ENCODE measurements around the gene RSL1D1.

GRCh38 chr16:11828696-11829095 is 22.6 kb downstream of the RSL1D1 start:
- TF ChIP-seq, protein P1, sequence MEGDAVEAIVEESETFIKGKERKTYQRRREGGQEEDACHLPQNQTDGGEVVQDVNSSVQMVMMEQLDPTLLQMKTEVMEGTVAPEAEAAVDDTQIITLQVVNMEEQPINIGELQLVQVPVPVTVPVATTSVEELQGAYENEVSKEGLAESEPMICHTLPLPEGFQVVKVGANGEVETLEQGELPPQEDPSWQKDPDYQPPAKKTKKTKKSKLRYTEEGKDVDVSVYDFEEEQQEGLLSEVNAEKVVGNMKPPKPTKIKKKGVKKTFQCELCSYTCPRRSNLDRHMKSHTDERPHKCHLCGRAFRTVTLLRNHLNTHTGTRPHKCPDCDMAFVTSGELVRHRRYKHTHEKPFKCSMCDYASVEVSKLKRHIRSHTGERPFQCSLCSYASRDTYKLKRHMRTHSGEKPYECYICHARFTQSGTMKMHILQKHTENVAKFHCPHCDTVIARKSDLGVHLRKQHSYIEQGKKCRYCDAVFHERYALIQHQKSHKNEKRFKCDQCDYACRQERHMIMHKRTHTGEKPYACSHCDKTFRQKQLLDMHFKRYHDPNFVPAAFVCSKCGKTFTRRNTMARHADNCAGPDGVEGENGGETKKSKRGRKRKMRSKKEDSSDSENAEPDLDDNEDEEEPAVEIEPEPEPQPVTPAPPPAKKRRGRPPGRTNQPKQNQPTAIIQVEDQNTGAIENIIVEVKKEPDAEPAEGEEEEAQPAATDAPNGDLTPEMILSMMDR (IDR thresholded peaks at IDR 0.05; ENCODE audit: insufficient read depth, low read depth, low read length) = no peak
- TF ChIP-seq EZH2 (IDR thresholded peaks at IDR 0.05; ENCODE audit: insufficient read depth, low read length) = no peak
